Myocyte (in vitro differentiated cells): ENCODE measurements around the gene FHOD3. TPM values are rescaled to one million over a fixed set of nuclear protein-coding genes. Genes with fewer than 3 reads are reported as not detected.

Experiments
- DNase-seq: peaks from one replicate; pipeline ENCODE4 v3.0.0-alpha.2; 2012; ENCODE audit warnings: low read depth
- polyA plus RNA-seq: library from polyadenylated mRNA; unstranded; fragments of >200 nt; gene quantifications from one replicate; pipeline ENCODE4 v1.2.1, GENCODE V29; 2012; ENCODE audit warnings: missing spikeins
- total RNA-seq: library from RNA; depleted of rRNA; stranded (reverse); fragments of >200 nt; gene quantifications from 2 replicates; pipeline ENCODE4 v1.2.3, GENCODE V29; 2014

Gene FHOD3
- total RNA-seq, result 23.2 and 57.5 TPM in 2 replicates
- 21.4 TPM for polyA plus RNA-seq

DNA sequence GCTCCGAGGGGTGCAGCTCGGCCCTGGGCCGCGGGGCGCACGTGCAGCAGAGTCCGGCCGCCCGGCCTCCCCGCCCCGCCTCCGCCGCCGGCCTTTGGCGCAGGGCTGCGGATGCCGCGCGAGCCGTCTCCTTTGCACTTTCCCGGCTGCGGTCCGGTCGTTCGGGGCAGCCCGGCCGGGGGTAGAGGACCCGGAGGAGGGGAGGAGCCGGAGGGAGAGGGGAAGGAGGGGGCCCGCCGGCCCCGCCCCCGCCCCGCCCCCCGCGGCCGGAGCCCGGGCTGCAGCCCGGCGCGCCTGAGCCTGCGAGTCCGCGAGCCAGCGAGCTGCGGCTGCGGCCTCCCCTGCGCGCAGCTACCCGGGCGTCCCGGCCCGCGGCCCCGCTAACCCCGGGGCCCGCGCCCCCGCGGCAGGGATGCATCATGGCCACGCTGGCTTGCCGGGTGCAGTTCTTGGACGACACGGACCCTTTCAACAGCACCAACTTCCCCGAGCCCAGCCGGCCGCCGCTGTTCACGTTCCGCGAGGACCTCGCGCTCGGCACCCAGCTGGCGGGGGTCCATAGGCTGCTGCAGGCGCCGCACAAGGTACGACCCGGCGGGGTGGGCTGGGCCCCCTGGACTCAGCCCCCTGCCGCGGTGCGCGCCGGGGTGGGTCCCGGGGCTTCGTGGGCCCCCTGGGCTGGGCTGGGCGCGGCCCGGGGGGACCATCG lies at the start of gene FHOD3:
TSS of gene FHOD3 (plus strand) at position 297 of the 709 bp plus-strand sequence. CDS start at position 420, 123 bp downstream.
- DNase-seq, result peak; percentile 87

- DNase-seq, result no peak
Measured at GRCh38 chr18:36249392-36249791, 48.1 kb upstream of the FHOD3 start.

- no peak for DNase-seq
Measured at GRCh38 chr18:36250827-36251226, 46.7 kb upstream of the FHOD3 start.

- no peak for DNase-seq
Measured at GRCh38 chr18:36255072-36255698, 42.3 kb upstream of the FHOD3 start.

GRCh38 chr18:36256094-36256493 lies 41.4 kb upstream of the FHOD3 start:
- no peak for DNase-seq

- no peak for DNase-seq
Measured at GRCh38 chr18:36262971-36263370, 34.5 kb upstream of the FHOD3 start.

DNA sequence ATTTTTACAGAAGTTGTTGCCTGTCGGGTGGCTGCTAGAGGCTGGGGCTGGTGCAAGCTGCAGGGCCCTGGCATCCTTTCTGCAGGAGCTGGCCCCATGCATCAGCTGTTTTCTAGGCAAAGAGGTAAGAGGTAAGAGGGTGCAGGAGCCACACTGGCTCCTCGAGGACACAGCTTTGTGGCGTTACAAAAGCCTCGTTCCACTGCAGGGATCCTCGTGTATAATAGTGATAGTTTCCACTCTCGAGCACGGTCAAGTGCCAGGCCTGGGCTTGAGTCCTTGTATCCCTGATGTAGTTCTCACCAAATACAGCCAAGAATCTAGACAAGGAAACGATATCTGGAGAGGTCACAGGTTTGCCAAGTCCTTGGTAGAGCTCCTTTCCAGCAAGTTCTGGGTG lies 33.2 kb upstream of the FHOD3 start:
- DNase-seq, result no peak

- DNase-seq, result no peak
Measured at GRCh38 chr18:36265015-36265414, 32.5 kb upstream of the FHOD3 start.

GRCh38 chr18:36269157-36269556 lies 28.4 kb upstream of the FHOD3 start:
- DNase-seq, result no peak

GRCh38 chr18:36271153-36271552 lies 26.4 kb upstream of the FHOD3 start:
- no peak for DNase-seq

GRCh38 chr18:36273347-36273746 lies 24.2 kb upstream of the FHOD3 start:
- no peak for DNase-seq

- peak; percentile 13 for DNase-seq
Measured at GRCh38 chr18:36274083-36274715, 23.3 kb upstream of the FHOD3 start.

DNA sequence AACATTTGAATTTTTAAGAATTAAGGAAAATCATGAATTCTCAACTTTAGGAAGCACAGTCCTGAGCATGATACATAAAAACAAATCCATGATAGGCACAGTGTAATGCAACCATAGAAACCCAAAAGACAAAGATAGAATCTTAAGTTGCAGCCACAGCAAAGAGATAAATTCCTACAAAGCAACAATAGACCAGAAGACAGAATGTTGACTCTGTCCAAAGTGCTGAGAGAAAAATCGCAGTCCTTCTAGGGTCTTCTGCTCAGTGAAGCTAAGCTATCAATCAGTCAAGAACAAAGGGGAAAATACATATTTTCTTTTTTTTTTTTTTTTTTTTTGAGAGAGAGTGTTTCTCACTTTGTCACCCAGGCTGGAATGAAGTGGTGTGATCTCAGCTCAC lies 22.0 kb upstream of the FHOD3 start:
- DNase-seq, result peak; percentile 7

DNA sequence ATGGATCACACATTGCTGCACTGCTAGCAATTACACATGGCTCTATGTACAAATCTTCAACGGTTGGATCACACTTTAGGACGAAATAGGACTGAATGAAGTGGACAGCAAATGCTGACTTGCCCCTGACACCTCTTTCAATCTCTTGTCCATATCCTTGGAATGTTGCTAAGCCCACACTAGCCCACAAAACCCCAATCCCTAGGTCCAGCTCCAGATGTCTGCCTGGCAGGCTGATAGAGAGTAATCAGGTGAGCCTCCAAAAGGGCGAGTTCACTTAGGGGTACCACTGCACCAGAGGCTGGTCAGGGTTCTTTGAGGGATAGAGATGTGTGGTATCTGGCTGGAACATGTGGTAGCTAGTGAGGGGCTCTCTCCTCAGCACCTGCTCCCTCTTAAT lies 18.5 kb upstream of the FHOD3 start:
- peak; percentile 5 for DNase-seq

GRCh38 chr18:36281936-36282335 lies 15.6 kb upstream of the FHOD3 start:
- DNase-seq, result peak; percentile 9

GRCh38 chr18:36283448-36283847 lies 14.1 kb upstream of the FHOD3 start:
- no peak for DNase-seq

DNA sequence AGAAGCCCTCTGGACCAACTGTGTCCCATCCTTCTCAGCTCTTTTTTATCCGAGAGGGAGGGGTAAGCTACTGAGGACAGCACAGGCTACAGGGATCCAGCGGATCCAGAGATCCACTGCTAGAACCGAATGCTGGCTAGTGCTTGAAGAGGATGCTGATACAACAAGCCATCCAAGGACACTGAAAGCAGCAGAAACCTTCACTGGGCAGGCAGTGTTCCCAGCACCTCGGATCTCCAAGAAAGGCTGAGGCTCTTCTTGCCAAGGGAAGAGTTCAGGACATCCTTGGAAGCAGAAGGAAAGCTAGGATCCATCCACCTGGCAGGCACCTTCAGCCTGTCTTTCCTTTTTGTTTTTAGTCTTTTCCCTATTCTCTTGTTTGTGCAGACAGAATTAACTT lies 13.2 kb upstream of the FHOD3 start:
- no peak for DNase-seq

DNA sequence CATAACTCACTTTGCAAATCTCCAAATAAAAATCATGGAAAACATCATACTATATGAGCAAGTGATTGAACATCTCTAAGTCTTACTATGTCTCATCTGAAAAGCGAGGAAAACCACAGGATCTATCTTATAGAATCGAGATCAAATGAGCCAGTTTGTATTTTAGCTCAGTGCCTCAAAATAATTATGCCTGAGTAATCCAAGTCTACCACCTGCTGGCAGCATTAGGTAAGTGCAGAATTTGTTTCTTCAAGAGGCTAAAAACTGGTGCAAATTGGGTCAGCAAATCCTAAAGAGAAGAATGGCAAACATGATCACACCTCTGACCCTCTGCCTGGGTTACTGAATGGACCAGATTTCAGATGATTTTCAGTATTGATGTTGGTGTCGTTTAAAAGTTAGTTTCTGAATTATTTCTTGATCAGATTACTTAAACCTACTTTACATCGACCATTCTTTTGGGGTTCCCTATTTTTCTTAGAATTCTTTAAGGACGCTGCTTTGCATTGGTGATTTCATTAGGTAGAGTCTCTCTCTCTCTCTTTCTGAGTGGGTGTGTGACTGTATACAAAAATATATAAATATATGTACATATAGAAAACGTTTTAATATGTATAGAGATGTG lies 12.7 kb upstream of the FHOD3 start:
- peak; percentile 75 for DNase-seq

- DNase-seq, result no peak
Measured at GRCh38 chr18:36287653-36288052, 9.9 kb upstream of the FHOD3 start.

GRCh38 chr18:36288689-36289088 lies 8.8 kb upstream of the FHOD3 start:
- DNase-seq, result no peak

DNA sequence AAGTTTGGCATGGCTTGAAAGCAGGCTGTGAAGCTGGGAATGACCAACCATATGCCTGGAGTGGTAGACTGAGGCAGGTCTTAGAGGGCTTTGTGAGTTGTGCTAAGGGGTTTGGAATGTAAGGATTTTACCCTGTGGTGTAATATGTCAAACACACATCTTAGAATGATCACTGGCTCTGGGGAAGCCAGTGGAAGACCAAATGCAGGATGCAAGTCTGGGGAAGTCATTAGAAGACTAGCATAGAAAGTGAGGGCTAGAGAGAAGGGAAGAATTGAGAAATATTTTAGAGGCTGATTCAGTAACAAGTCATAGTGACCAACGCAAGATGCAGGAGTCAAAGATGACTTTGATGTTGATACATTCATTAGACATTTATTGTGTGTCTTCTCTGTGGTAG lies 3.5 kb upstream of the FHOD3 start:
- no peak for DNase-seq

- DNase-seq, result no peak
Measured at GRCh38 chr18:36295214-36295613, 2.3 kb upstream of the FHOD3 start.
